Peyer's patch (tissue), 4 donors: ENCODE data around the gene BUB1B. TPM values are rescaled to one million over a fixed set of nuclear protein-coding genes. Genes with fewer than 3 reads are reported as not detected.

Experiments
- DNase-seq, 3 donors: peaks; one replicate each; pipeline ENCODE4 v3.0.0-alpha.2; 2017 to 2019
- H3K27ac ChIP-seq, 4 donors: fragments of 200-600 bp; sonication (generic); one replicate each; pipeline ENCODE4 v1.5.1; 2016 to 2019
- H3K27me3 ChIP-seq, 2 donors: fragments of 200-600 bp; sonication (generic); one replicate each; pipeline ENCODE4 v1.5.1; 2019
- H3K36me3 ChIP-seq, 3 donors: fragments of 200-600 bp; sonication (generic); one replicate each; pipeline ENCODE4 v1.5.1; 2016 to 2019
- H3K4me1 ChIP-seq, 4 donors: fragments of 200-600 bp; sonication (generic); one replicate each; pipeline ENCODE4 v1.5.1; 2016 to 2019
- H3K4me3 ChIP-seq, 4 donors: fragments of 200-600 bp; sonication (generic); 1 replicate in 3 of 4; 2 replicates in 1 of 4; pipeline ENCODE4 v1.5.1; 2016 to 2019; ENCODE audit warnings: mild to moderate bottlenecking in 1 of 4
- H3K9me3 ChIP-seq, 4 donors: fragments of 200-600 bp; sonication (generic); one replicate each; pipeline ENCODE4 v1.5.1; 2016 to 2019; ENCODE audit warnings: mild to moderate bottlenecking in 1 of 4
- CTCF ChIP-seq, 6 experiments: fragments of 450-650 bp in 4 of 6; fragments of 200-600 bp in 2 of 6; sonication (generic) in 1 of 6; IDR thresholded peaks; one replicate each; pipeline ENCODE4 v1.5.1; 2017 to 2019; ENCODE audit warnings: antibody characterized with exemption in 6 of 6, mild to moderate bottlenecking in 3 of 6, moderate library complexity in 1 of 6
- POLR2A ChIP-seq, 2 donors: fragments of 450-650 bp; IDR thresholded peaks; one replicate each; pipeline ENCODE4 v1.5.1; 2017; ENCODE audit warnings: antibody characterized with exemption in 2 of 2, mild to moderate bottlenecking in 2 of 2, moderate library complexity in 2 of 2
- total RNA-seq, 4 donors: library from RNA; depleted of rRNA; stranded (reverse); fragments of >200 nt; gene quantifications; one replicate each; pipeline ENCODE4 v1.1.0, GENCODE V29; 2016

BUB1B gene
- total RNA-seq, 4 donors from 2014 or later: 10.6 to 120 (median 13.3) TPM

- no peak overlapping the region for H3K4me3 ChIP-seq
- no peak overlapping the region for H3K27ac ChIP-seq
- H3K36me3 ChIP-seq: no peaks in the 10 kb centered on the region
- no peaks in the 10 kb centered on the region for H3K9me3 ChIP-seq
- H3K4me1 ChIP-seq: no peaks in the 10 kb centered on the region
- DNase-seq: no peak
- no peak for TF ChIP-seq POLR2A (IDR thresholded peaks at IDR 0.05)
- no peak for TF ChIP-seq CTCF (IDR thresholded peaks at IDR 0.05)
- no peaks in the 10 kb centered on the region for H3K27me3 ChIP-seq
Measured at GRCh38 chr15:40265875-40266274, 105.0 kb downstream of the BUB1B start.

GRCh38 chr15:40266828-40267304 lies 106.0 kb downstream of the BUB1B start:
- no peaks in the 10 kb centered on the region for H3K36me3 ChIP-seq
- H3K27me3 ChIP-seq: no peaks in the 10 kb centered on the region
- H3K9me3 ChIP-seq: no peaks in the 10 kb centered on the region
- no peak overlapping the region for H3K27ac ChIP-seq
- no peak for DNase-seq
- H3K4me1 ChIP-seq: no peaks in the 10 kb centered on the region
- TF ChIP-seq CTCF (IDR thresholded peaks at IDR 0.05): no peak
- no peak for TF ChIP-seq POLR2A (IDR thresholded peaks at IDR 0.05)
- no peak overlapping the region for H3K4me3 ChIP-seq

GRCh38 chr15:40267670-40268069 lies 106.8 kb downstream of the BUB1B start:
- Histone ChIP-seq H3K4me3 (no peak overlapping the region), H3K4me1 (no peaks in the 10 kb centered on the region), H3K9me3 (no peaks in the 10 kb centered on the region), H3K36me3 (no peaks in the 10 kb centered on the region), H3K27ac (no peak overlapping the region), H3K27me3 (no peaks in the 10 kb centered on the region)
- TF ChIP-seq CTCF (IDR thresholded peaks at IDR 0.05) (no peak), POLR2A (IDR thresholded peaks at IDR 0.05) (no peak)
- DNase-seq: no peak

- H3K36me3 ChIP-seq: no peaks in the 10 kb centered on the region
- H3K27me3 ChIP-seq: no peaks in the 10 kb centered on the region
- TF ChIP-seq POLR2A (IDR thresholded peaks at IDR 0.05): no peak
- TF ChIP-seq CTCF (IDR thresholded peaks at IDR 0.05): no peak
- no peak for DNase-seq
- no peak overlapping the region for H3K4me3 ChIP-seq
- H3K4me1 ChIP-seq: no peaks in the 10 kb centered on the region
- no peaks in the 10 kb centered on the region for H3K9me3 ChIP-seq
- no peak overlapping the region for H3K27ac ChIP-seq
Measured at GRCh38 chr15:40269604-40270003, 108.7 kb downstream of the BUB1B start.

- no peaks in the 10 kb centered on the region for H3K27me3 ChIP-seq
Measured at GRCh38 chr15:40270246-40270995, 109.6 kb downstream of the BUB1B start.

More at GRCh38 chr15:40270246-40270995, 109.6 kb downstream of the BUB1B start:
- Histone ChIP-seq H3K27ac (no peak overlapping the region), H3K4me1 (no peaks in the 10 kb centered on the region), H3K4me3 (no peak overlapping the region), H3K9me3 (no peaks in the 10 kb centered on the region), H3K36me3 (no peaks in the 10 kb centered on the region)
- DNase-seq: no peak
- TF ChIP-seq POLR2A (IDR thresholded peaks at IDR 0.05): no peak
- no peak for TF ChIP-seq CTCF (IDR thresholded peaks at IDR 0.05)

Other genes starting within 250 kb of the BUB1B start
- 1 to 10 TPM in 3 of 4 donors, under 1 TPM in 1; 0.88 to 4.3 (median 3.1) TPM for gene GPR176, start 240.8 kb upstream of the BUB1B start, total RNA-seq
- 10 to 100 TPM; 17.6 to 34.7 (median 22.4) TPM for gene EIF2AK4, start 227.0 kb upstream of the BUB1B start, total RNA-seq
- 100 to 1,000 TPM; 105 to 163 (median 146) TPM for gene SRP14, start 121.9 kb upstream of the BUB1B start, total RNA-seq
- gene BMF, start 52.2 kb upstream of the BUB1B start, total RNA-seq: 10 to 100 TPM; 13.5 to 98.2 (median 26.1) TPM
- gene PAK6, start 78.0 kb downstream of the BUB1B start, total RNA-seq: 1 to 10 TPM in 2 of 4 donors, not detected in 2; 3.3 to 4.7 TPM
- gene ANKRD63, start 122.0 kb downstream of the BUB1B start, total RNA-seq: not detected
- 100 to 1,000 TPM in 1 of 4 donors, 10 to 100 TPM in 3; 12.3 to 101 (median 15.7) TPM for gene PLCB2, start 146.9 kb downstream of the BUB1B start, total RNA-seq
- gene INAFM2, start 162.6 kb downstream of the BUB1B start, total RNA-seq: 10 to 100 TPM in 1 of 4 donors, 1 to 10 TPM in 3; 6.2 to 10.7 (median 8.9) TPM
- gene CCDC9B, start 179.9 kb downstream of the BUB1B start, total RNA-seq: 10 to 100 TPM; 14.4 to 55.6 (median 37.7) TPM
- 1,000 to 10,000 TPM in 3 of 4 donors, 100 to 1,000 TPM in 1; 519 to 6,265 (median 3,022) TPM for gene PHGR1, start 190.0 kb downstream of the BUB1B start, total RNA-seq
- 10 to 100 TPM in 1 of 4 donors, 1 to 10 TPM in 3; 1.7 to 27.5 (median 7.4) TPM for gene DISP2, start 197.2 kb downstream of the BUB1B start, total RNA-seq
- 10 to 100 TPM in 1 of 4 donors, 1 to 10 TPM in 3; 4.7 to 63.5 (median 6.5) TPM for gene KNSTRN, start 221.7 kb downstream of the BUB1B start, total RNA-seq
- gene IVD, start 244.7 kb downstream of the BUB1B start, total RNA-seq: 10 to 100 TPM; 42.9 to 87.6 (median 71.1) TPM